Hepatocyte (in vitro differentiated cells): ENCODE measurements around the gene TSN.

Source experiments
- EZH2 ChIP-seq: fragments of 200-600 bp; sonication (generic); IDR thresholded peaks from 2 replicates; pipeline ENCODE4 v1.6.1; 2016; ENCODE audit warnings: antibody characterized with exemption, mild to moderate bottlenecking, borderline replicate concordance
- TF ChIP-seq, protein P1 (sequence below): fragments of 200-600 bp; sonication (generic); IDR thresholded peaks from 2 replicates; pipeline ENCODE4 v1.5.1; 2016; ENCODE audit warnings: antibody characterized with exemption, mild to moderate bottlenecking; ENCODE audit not compliant: poor library complexity

DNA sequence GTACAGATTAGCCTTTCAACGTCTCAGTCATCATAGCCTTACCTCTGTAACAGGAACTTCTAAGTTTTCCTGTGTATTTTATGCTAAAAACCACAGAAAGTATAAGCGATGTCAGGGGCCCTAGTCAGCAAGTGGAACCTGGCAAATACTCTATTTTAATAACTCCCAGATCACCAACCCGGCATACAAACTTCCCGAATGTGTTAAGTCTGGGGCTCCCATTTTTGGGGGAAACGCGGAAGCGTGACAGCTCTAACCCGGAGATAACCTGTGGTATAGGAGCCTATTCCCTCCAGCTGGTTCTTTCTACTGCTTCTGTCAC, 19.4 kb upstream of the TSN start:
- TF ChIP-seq, protein P1, sequence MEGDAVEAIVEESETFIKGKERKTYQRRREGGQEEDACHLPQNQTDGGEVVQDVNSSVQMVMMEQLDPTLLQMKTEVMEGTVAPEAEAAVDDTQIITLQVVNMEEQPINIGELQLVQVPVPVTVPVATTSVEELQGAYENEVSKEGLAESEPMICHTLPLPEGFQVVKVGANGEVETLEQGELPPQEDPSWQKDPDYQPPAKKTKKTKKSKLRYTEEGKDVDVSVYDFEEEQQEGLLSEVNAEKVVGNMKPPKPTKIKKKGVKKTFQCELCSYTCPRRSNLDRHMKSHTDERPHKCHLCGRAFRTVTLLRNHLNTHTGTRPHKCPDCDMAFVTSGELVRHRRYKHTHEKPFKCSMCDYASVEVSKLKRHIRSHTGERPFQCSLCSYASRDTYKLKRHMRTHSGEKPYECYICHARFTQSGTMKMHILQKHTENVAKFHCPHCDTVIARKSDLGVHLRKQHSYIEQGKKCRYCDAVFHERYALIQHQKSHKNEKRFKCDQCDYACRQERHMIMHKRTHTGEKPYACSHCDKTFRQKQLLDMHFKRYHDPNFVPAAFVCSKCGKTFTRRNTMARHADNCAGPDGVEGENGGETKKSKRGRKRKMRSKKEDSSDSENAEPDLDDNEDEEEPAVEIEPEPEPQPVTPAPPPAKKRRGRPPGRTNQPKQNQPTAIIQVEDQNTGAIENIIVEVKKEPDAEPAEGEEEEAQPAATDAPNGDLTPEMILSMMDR, result no peak
- no peak for TF ChIP-seq EZH2
